SK-N-SH (cell line): ENCODE measurements around the gene PTGDS.

Experiments used
- EP300 ChIP-seq, 2 experiments: IDR thresholded peaks; 2 replicates each; pipeline versions ENCODE4 v1.4.0 to v1.6.1; 2012; ENCODE audit warnings: borderline replicate concordance in 1 of 2, low read depth in 1 of 2, low read length in 1 of 2
- FOSL2 ChIP-seq: IDR thresholded peaks from 2 replicates; pipeline ENCODE4 v1.4.0; 2012; ENCODE audit warnings: low read depth, mild to moderate bottlenecking, moderate library complexity, borderline replicate concordance
- GABPA ChIP-seq: IDR thresholded peaks from 2 replicates; pipeline ENCODE4 v1.4.0; 2012; ENCODE audit warnings: low read depth, mild to moderate bottlenecking
- GATA2 ChIP-seq: sonication (generic); formaldehyde crosslinking; IDR thresholded peaks from 2 replicates; pipeline ENCODE4 v1.5.0; 2020; ENCODE audit warnings: mild to moderate bottlenecking, missing genetic modification reagents
- JUND ChIP-seq: IDR thresholded peaks from 2 replicates; pipeline ENCODE4 v1.4.0; 2012
- POLR2AphosphoS5 ChIP-seq: IDR thresholded peaks from 2 replicates; pipeline ENCODE4 v1.6.1; 2012; ENCODE audit warnings: low read depth, low read length
- RFX5 ChIP-seq: IDR thresholded peaks from 2 replicates; pipeline ENCODE4 v1.6.1; 2012; ENCODE audit warnings: mild to moderate bottlenecking, improper control_type of control experiment, low read length
- SIN3A ChIP-seq: IDR thresholded peaks from 2 replicates; pipeline ENCODE4 v1.6.1; 2012; ENCODE audit warnings: low read depth, mild to moderate bottlenecking, low read length, moderate library complexity, borderline replicate concordance
- TCF12 ChIP-seq: IDR thresholded peaks from 2 replicates; pipeline ENCODE4 v1.4.0; 2012
- USF1 ChIP-seq: IDR thresholded peaks from 2 replicates; pipeline ENCODE4 v1.4.0; 2012; ENCODE audit warnings: low read depth, borderline replicate concordance
- YY1 ChIP-seq: IDR thresholded peaks from 2 replicates; pipeline ENCODE4 v1.4.0; 2012; ENCODE audit warnings: low read depth, mild to moderate bottlenecking
- TF ChIP-seq, protein P1 (sequence below): fragments of 200-600 bp; sonication (generic); IDR thresholded peaks from 2 replicates; pipeline ENCODE4 v1.6.1; 2017; ENCODE audit warnings: antibody characterized with exemption, mild to moderate bottlenecking, moderate library complexity
- TF ChIP-seq, protein P2 (sequence below): IDR thresholded peaks from 2 replicates; pipeline ENCODE4; 2012

- no peak for TF ChIP-seq USF1
- TF ChIP-seq POLR2AphosphoS5, result no peak
- TF ChIP-seq YY1, result no peak
- TF ChIP-seq, protein P1, sequence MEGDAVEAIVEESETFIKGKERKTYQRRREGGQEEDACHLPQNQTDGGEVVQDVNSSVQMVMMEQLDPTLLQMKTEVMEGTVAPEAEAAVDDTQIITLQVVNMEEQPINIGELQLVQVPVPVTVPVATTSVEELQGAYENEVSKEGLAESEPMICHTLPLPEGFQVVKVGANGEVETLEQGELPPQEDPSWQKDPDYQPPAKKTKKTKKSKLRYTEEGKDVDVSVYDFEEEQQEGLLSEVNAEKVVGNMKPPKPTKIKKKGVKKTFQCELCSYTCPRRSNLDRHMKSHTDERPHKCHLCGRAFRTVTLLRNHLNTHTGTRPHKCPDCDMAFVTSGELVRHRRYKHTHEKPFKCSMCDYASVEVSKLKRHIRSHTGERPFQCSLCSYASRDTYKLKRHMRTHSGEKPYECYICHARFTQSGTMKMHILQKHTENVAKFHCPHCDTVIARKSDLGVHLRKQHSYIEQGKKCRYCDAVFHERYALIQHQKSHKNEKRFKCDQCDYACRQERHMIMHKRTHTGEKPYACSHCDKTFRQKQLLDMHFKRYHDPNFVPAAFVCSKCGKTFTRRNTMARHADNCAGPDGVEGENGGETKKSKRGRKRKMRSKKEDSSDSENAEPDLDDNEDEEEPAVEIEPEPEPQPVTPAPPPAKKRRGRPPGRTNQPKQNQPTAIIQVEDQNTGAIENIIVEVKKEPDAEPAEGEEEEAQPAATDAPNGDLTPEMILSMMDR, result no peak
- TF ChIP-seq GABPA, result no peak
- no peak for TF ChIP-seq JUND
- TF ChIP-seq SIN3A, result no peak
- no peak for TF ChIP-seq TCF12
- TF ChIP-seq FOSL2, result no peak
- TF ChIP-seq GATA2 (CRISPR knock-in tag), result no peak
- no peak for TF ChIP-seq RFX5
- TF ChIP-seq, protein P2, sequence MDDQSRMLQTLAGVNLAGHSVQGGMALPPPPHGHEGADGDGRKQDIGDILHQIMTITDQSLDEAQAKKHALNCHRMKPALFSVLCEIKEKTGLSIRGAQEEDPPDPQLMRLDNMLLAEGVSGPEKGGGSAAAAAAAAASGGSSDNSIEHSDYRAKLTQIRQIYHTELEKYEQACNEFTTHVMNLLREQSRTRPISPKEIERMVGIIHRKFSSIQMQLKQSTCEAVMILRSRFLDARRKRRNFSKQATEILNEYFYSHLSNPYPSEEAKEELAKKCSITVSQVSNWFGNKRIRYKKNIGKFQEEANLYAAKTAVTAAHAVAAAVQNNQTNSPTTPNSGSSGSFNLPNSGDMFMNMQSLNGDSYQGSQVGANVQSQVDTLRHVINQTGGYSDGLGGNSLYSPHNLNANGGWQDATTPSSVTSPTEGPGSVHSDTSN, result no peak
- no peak for TF ChIP-seq EP300 (IDR thresholded peaks at IDR 0.05; ENCODE audit: borderline replicate concordance in 1 of 2, low read depth in 1 of 2, low read length in 1 of 2)
Measured at GRCh38 chr9:136928591-136928990, 48.7 kb upstream of the PTGDS start.
